C4-2B (cell line): ENCODE data around the gene FOXR1.

Source experiments
- H3K27ac ChIP-seq: fragments of 450-650 bp; 2 replicates; pipeline ENCODE4 v1.5.1; 2017
- ZFX ChIP-seq: fragments of 450-650 bp; IDR thresholded peaks from 2 replicates; pipeline ENCODE4 v1.6.1; 2017
- TF ChIP-seq, protein P1 (sequence below): fragments of 450-650 bp; conservative IDR thresholded peaks from 2 replicates; pipeline ENCODE4 v1.5.1; 2017; ENCODE audit warnings: mild to moderate bottlenecking

The FOXR1 gene

DNA sequence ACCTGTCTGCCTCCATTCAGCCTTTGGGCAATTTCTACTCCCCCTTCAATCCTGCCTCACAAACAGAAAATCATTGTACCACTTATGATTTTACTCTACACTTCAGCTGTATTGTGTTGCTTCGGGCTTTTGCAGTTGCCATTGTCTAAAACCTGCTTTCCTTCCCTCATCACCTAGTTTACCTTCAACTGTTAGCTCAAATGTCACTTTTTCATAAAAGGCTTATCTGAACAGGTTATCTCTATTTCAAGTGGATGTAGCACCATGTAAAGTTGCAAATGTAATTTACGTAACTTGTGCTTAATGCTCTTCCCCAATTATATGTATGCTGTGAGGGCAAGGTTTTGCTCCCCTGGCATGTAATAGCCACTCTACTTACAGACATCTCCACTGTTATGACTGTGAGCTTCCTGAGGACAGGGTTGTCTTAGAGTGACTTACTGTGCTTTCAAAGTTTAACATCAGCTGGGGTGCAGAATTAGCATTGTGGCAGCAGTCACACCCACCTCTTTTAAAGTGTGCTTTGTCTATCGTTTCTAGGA lies 41.1 kb downstream of the FOXR1 start:
- no peak overlapping the region for H3K27ac ChIP-seq
- TF ChIP-seq, protein P1, sequence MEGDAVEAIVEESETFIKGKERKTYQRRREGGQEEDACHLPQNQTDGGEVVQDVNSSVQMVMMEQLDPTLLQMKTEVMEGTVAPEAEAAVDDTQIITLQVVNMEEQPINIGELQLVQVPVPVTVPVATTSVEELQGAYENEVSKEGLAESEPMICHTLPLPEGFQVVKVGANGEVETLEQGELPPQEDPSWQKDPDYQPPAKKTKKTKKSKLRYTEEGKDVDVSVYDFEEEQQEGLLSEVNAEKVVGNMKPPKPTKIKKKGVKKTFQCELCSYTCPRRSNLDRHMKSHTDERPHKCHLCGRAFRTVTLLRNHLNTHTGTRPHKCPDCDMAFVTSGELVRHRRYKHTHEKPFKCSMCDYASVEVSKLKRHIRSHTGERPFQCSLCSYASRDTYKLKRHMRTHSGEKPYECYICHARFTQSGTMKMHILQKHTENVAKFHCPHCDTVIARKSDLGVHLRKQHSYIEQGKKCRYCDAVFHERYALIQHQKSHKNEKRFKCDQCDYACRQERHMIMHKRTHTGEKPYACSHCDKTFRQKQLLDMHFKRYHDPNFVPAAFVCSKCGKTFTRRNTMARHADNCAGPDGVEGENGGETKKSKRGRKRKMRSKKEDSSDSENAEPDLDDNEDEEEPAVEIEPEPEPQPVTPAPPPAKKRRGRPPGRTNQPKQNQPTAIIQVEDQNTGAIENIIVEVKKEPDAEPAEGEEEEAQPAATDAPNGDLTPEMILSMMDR = no peak
- no peak for TF ChIP-seq ZFX

GRCh38 chr11:119014209-119014924 lies 42.8 kb downstream of the FOXR1 start:
- H3K27ac ChIP-seq = no peak overlapping the region
- TF ChIP-seq ZFX = no peak
- TF ChIP-seq, protein P1 = no peak

GRCh38 chr11:119015054-119015611 lies 43.6 kb downstream of the FOXR1 start:
- TF ChIP-seq, protein P1 = no peak; the same call in 1 of the 2 replicates
- no peak overlapping the region for H3K27ac ChIP-seq

- no peak for TF ChIP-seq ZFX
- TF ChIP-seq, protein P1 = no peak
- H3K27ac ChIP-seq = no peak overlapping the region
Observed at GRCh38 chr11:119016216-119017009, 44.9 kb downstream of the FOXR1 start.

DNA sequence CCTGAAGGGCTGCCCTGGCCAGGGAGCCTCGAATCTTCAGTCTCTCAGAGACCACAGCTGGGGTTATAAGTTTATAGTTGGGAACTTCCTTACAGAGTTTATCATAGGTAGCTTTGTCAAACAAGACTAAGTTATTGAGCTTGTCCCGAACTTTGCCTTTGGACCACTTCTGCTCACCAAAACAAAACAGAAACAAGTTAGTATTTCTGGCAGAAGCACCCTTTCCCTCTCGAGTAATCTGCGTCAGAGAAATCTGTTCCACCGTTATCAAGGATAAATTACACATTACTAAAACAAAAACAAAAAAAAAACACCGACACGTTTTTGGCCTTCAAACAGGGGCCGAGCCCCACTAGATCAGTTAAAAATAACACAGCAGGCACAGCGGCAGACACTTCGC lies 45.8 kb downstream of the FOXR1 start:
- H3K27ac ChIP-seq = peak overlapping the region; percentile 96

GRCh38 chr11:119018074-119018938 lies 46.7 kb downstream of the FOXR1 start, which contains the start of the genes RPS25 and TRAPPC4:
TSS of gene RPS25 (minus strand) at chr11:119018343. CDS start at chr11:119018284, 59 bp downstream.
TSS of gene TRAPPC4 (plus strand) at chr11:119018766. CDS start at chr11:119018796, 30 bp downstream.
- TF ChIP-seq, protein P1 = no peak
- TF ChIP-seq ZFX = peak; percentile 57; the same call in 1 of the 2 replicates
- peak within 1 kb of the TSS; percentile 96 for H3K27ac ChIP-seq

DNA sequence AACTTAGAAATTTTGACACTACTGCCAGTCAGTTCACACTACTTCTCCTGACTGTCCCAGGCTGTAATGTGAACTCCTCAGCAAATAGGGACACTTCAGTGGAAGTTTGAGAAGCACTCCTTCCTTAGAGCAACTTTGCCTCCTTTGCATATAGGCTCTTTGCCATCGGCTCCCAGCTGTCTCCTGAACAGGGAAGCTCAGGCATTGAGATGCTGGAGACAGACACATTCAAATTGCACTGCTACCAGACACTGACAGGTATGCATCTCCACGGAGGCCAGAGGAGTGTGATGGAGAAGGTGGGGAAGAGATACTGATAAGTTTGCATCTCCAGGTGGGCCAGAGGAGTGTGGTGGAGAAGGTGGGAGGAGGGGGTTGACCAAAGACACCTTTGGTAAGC lies 48.4 kb downstream of the FOXR1 start:
- TF ChIP-seq ZFX = no peak
- TF ChIP-seq, protein P1 = no peak
- peak overlapping the region; percentile 4; the same call in 1 of the 2 replicates for H3K27ac ChIP-seq
